HUES6 (cell line): ENCODE results near the gene PARS2.
"Not testable (repeated sequence)": the region's sequence is repeated elsewhere in the genome, so short reads cannot be mapped to it uniquely, and the experiment has no call there.

Experiments
- H3K27ac ChIP-seq: 2 replicates; pipeline ENCODE4 v1.7.0; 2013; ENCODE audit warnings: low read depth, mild to moderate bottlenecking, low read length, inconsistent platforms
- H3K27me3 ChIP-seq: 2 replicates; pipeline ENCODE4 v1.6.1; 2013; ENCODE audit warnings: low read length; ENCODE audit not compliant: control insufficient read depth, insufficient read depth
- H3K36me3 ChIP-seq: 2 replicates; pipeline ENCODE4 v1.6.1; 2013; ENCODE audit warnings: low read length; ENCODE audit not compliant: control insufficient read depth, insufficient read depth
- H3K4me1 ChIP-seq: 2 replicates; pipeline ENCODE4 v1.6.1; 2013; ENCODE audit warnings: low read length; ENCODE audit not compliant: control insufficient read depth, insufficient read depth
- H3K4me3 ChIP-seq: 2 replicates; pipeline ENCODE4 v1.5.1; 2013; ENCODE audit warnings: low read depth, low read length
- H3K9ac ChIP-seq: one replicate; pipeline ENCODE4 v1.6.1; 2013; ENCODE audit warnings: mild to moderate bottlenecking, low read length
- H3K9me3 ChIP-seq: 2 replicates; pipeline ENCODE4 v1.6.1; 2013; ENCODE audit warnings: low read depth, low read length; ENCODE audit not compliant: control insufficient read depth, insufficient read depth

PARS2 gene

GRCh38 chr1:54784066-54784465, 19.7 kb upstream of the PARS2 start:
- no peak overlapping the region for H3K9ac ChIP-seq
- H3K4me1 ChIP-seq: peaks cover 10% of the 10 kb centered on the region
- no peak overlapping the region for H3K27ac ChIP-seq
- no peak overlapping the region for H3K4me3 ChIP-seq
- H3K9me3 ChIP-seq: no peaks in the 10 kb centered on the region
- no peaks in the 10 kb centered on the region for H3K36me3 ChIP-seq
- peaks cover 38% of the 10 kb centered on the region for H3K27me3 ChIP-seq

DNA sequence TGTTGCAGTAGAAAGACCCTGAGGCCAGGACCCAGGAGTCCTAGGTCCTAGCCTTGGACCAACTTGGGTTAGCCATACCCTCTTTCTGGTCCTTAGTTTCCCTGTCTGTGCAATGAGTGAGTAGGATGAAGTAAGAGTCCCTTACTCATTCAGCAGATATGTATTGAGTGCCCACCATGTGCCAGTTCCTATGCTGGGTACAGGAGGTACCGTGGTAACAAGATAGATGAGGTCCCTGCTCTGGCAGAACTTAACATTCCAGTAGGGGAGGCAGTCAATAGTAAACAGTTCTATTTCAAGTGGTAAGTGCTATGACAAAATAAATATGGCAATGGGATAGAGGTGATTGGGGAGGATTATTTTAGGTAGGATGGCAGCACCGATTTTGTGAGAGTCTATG, 18.3 kb upstream of the PARS2 start:
- Histone ChIP-seq H3K4me1 (peaks cover 3% of the 10 kb centered on the region; the same call in 1 of the 2 replicates), H3K27me3 (peaks cover 45% of the 10 kb centered on the region), H3K4me3 (no peak overlapping the region), H3K9ac (no peak overlapping the region), H3K36me3 (no peaks in the 10 kb centered on the region), H3K27ac (no peak overlapping the region), H3K9me3 (no peaks in the 10 kb centered on the region)

DNA sequence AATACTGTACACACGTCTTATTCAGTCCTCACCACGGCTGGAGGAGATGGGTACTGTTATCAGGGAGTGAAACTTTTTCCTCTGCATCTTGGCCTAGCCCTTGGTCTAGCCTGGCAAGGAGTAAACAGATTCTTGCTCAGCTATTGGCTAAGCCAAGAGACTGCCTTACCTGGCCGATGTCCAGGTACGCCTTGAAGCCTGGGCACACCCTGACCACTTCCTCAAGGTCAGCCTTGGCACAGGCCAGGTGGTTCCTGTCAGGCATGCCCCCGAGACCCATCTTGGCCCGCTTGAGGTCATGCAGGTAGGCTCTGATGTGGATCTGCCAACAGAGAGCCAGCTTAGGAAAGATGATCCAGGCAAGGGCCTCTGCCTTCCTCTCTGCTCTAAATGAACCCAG, 17.8 kb upstream of the PARS2 start:
- Histone ChIP-seq H3K36me3 (no peaks in the 10 kb centered on the region), H3K27me3 (peaks cover 45% of the 10 kb centered on the region), H3K9ac (no peak overlapping the region), H3K27ac (no peak overlapping the region), H3K4me3 (no peak overlapping the region), H3K9me3 (no peaks in the 10 kb centered on the region), H3K4me1 (peaks cover 3% of the 10 kb centered on the region; the same call in 1 of the 2 replicates)

DNA sequence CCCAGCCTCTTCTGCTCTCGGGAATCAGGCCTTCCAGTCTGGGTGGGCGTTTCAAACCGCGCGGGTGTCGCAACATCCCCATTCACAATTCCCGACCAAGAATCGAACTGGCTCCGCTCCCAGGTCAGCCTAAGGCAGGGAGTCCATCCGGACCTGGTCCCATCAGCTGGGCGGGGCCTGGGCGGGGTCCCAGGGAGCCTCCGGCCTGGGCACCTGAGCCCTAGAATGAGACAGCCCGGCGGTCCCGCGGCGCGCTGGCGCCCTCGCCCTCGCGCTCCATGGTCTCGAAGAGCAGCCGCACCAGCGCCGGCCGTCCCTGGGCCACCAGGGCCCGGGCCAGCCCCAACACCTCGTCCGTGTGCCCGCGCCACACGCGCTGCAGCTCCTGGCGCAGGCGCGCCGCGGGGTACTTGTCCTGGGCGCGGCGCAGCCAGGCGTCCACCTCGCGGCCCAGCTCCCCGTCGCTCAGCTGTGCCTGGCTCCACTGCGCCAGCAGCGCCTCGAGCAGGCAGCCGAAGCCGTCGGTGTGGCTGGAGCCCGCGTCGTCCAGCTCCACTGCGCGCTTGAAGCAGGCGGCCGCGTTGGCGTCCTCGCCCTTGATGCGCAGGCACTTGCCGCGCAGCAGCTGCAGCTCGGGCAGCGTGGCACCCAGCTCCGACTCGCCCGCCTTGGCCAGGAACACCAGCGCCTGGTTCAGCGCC, 16.9 kb upstream of the PARS2 start:
- Histone ChIP-seq H3K9me3 (no peaks in the 10 kb centered on the region), H3K27ac (no peak overlapping the region), H3K4me3 (peak overlapping the region; percentile 43; the same call in 1 of the 2 replicates), H3K9ac (no peak overlapping the region), H3K4me1 (peaks cover 3% of the 10 kb centered on the region; the same call in 1 of the 2 replicates), H3K27me3 (peaks cover 45% of the 10 kb centered on the region), H3K36me3 (no peaks in the 10 kb centered on the region)

GRCh38 chr1:54777431-54777830, 13.1 kb upstream of the PARS2 start:
- H3K27me3 ChIP-seq: peaks cover 36% of the 10 kb centered on the region
- H3K27ac ChIP-seq: no peak overlapping the region
- H3K4me1 ChIP-seq: peaks cover 8% of the 10 kb centered on the region; the same call in 1 of the 2 replicates
- no peaks in the 10 kb centered on the region for H3K36me3 ChIP-seq
- H3K4me3 ChIP-seq: no peak overlapping the region
- no peaks in the 10 kb centered on the region for H3K9me3 ChIP-seq
- H3K9ac ChIP-seq: no peak overlapping the region

DNA sequence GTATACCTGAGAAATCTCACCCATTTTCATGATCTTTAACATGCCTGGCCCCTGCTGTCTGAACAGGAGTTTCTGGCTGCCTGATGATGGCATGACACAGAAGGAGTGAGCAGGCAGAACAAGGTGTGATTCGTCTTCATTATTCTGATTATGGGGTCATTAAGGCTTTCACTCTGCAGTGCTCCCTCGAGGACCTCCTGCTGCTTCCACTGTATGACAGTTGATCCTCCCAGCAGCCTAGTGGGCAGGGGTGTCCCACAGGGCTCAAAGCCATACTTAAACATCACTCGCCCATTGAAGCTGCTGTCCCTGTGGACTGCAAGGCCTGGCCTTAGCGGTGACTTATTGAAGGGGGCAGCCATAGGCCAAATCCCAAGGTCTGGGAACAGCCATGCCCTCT, 12.7 kb upstream of the PARS2 start:
- no peak overlapping the region for H3K4me3 ChIP-seq
- peaks cover 8% of the 10 kb centered on the region; the same call in 1 of the 2 replicates for H3K4me1 ChIP-seq
- H3K9me3 ChIP-seq: no peaks in the 10 kb centered on the region
- H3K27me3 ChIP-seq: peaks cover 32% of the 10 kb centered on the region
- H3K9ac ChIP-seq: no peak overlapping the region
- H3K27ac ChIP-seq: no peak overlapping the region
- no peaks in the 10 kb centered on the region for H3K36me3 ChIP-seq

- not testable (repeated sequence) for H3K4me1 ChIP-seq, H3K27ac ChIP-seq, H3K9ac ChIP-seq, H3K36me3 ChIP-seq, H3K9me3 ChIP-seq, H3K4me3 ChIP-seq
- H3K27me3 ChIP-seq: peaks cover 23% of the 10 kb centered on the region
Observed at GRCh38 chr1:54775828-54776721, 11.8 kb upstream of the PARS2 start.

GRCh38 chr1:54774820-54775498, 10.6 kb upstream of the PARS2 start:
- Histone ChIP-seq H3K27ac (no peak overlapping the region), H3K4me1 (0 out of 2 replicates have a peak, but pooled peaks cover 5% of the 10 kb centered on the region)

GRCh38 chr1:54772951-54773350, 8.6 kb upstream of the PARS2 start:
- Histone ChIP-seq H3K9me3 (no peaks in the 10 kb centered on the region), H3K27ac (no peak overlapping the region), H3K4me3 (no peak overlapping the region), H3K36me3 (no peaks in the 10 kb centered on the region), H3K9ac (no peak overlapping the region), H3K4me1 (0 out of 2 replicates have a peak, but pooled peaks cover 5% of the 10 kb centered on the region), H3K27me3 (no peaks in the 10 kb centered on the region; the same call in 1 of the 2 replicates)

More at GRCh38 chr1:54774820-54775498, 10.6 kb upstream of the PARS2 start:
- H3K27me3 ChIP-seq: peaks cover 15% of the 10 kb centered on the region
- no peaks in the 10 kb centered on the region for H3K9me3 ChIP-seq
- no peaks in the 10 kb centered on the region for H3K36me3 ChIP-seq
- H3K9ac ChIP-seq: no peak overlapping the region
- no peak overlapping the region for H3K4me3 ChIP-seq

- Histone ChIP-seq H3K4me1 (peaks cover 13% of the 10 kb centered on the region), H3K4me3 (no peak overlapping the region), H3K9me3 (no peaks in the 10 kb centered on the region), H3K36me3 (no peaks in the 10 kb centered on the region), H3K27me3 (no peaks in the 10 kb centered on the region), H3K9ac (no peak overlapping the region), H3K27ac (no peak overlapping the region)
Observed at GRCh38 chr1:54768093-54768492, 3.8 kb upstream of the PARS2 start.
